ENCODE data around the gene SNCAIP.

- no peak for TF ChIP-seq CTCF (IDR thresholded peaks at IDR 0.05)
- no peak for TF ChIP-seq POLR2A (IDR thresholded peaks at IDR 0.05)
These were observed 82.4 kb downstream of the SNCAIP start for GRCh38 chr5:122394284-122394930.
